HepG2 (cell line): Measurements from ENCODE around the gene CSNK1D. TPM values are rescaled to one million over a fixed set of nuclear protein-coding genes. Genes with fewer than 3 reads are reported as not detected.
A peak's percentile ranks its signal among the peaks of the same experiment; 100 is the strongest.

Experiments used
- DMTF1 ChIP-seq: sonication (generic); formaldehyde crosslinking; IDR thresholded peaks from 2 replicates; pipeline ENCODE4 v1.4.0; 2020; ENCODE audit warnings: mild to moderate bottlenecking, missing genetic modification reagents
- ELF1 ChIP-seq: sonication (generic); formaldehyde crosslinking; IDR thresholded peaks from 2 replicates; pipeline ENCODE4 v1.4.0; 2020; ENCODE audit warnings: missing genetic modification reagents
- ESRRA ChIP-seq: sonication (generic); formaldehyde crosslinking; IDR thresholded peaks from 2 replicates; pipeline ENCODE4 v1.5.1; 2020; ENCODE audit warnings: mild to moderate bottlenecking, low read depth, missing genetic modification reagents
- HNF1B ChIP-seq: sonication (generic); formaldehyde crosslinking; IDR thresholded peaks from 2 replicates; pipeline ENCODE4 v1.5.1; 2020; ENCODE audit warnings: mild to moderate bottlenecking, moderate library complexity, missing genetic modification reagents
- LBX2 ChIP-seq: sonication (generic); formaldehyde crosslinking; IDR thresholded peaks from 2 replicates; pipeline ENCODE4 v1.5.0; 2020; ENCODE audit warnings: missing genetic modification reagents, mild to moderate bottlenecking, borderline replicate concordance
- PAX8 ChIP-seq: sonication (generic); formaldehyde crosslinking; IDR thresholded peaks from 2 replicates; pipeline ENCODE4 v1.8.0; 2022; ENCODE audit warnings: mild to moderate bottlenecking, missing genetic modification reagents, borderline replicate concordance
- PBX2 ChIP-seq: IDR thresholded peaks from 2 replicates; pipeline ENCODE4 v1.6.1; 2016; ENCODE audit warnings: control low read depth
- RBAK ChIP-seq: sonication (generic); formaldehyde crosslinking; IDR thresholded peaks from 2 replicates; pipeline ENCODE4 v1.5.1; 2020; ENCODE audit warnings: mild to moderate bottlenecking, missing genetic modification reagents
- RORA ChIP-seq: sonication (generic); formaldehyde crosslinking; IDR thresholded peaks from 2 replicates; pipeline ENCODE4 v1.5.0; 2020; ENCODE audit warnings: mild to moderate bottlenecking, missing genetic modification reagents, moderate library complexity
- SRY ChIP-seq: sonication (generic); formaldehyde crosslinking; IDR thresholded peaks from 2 replicates; pipeline ENCODE4 v1.8.0; 2022; ENCODE audit warnings: mild to moderate bottlenecking, missing genetic modification reagents
- THRA ChIP-seq: sonication (generic); formaldehyde crosslinking; IDR thresholded peaks from 2 replicates; pipeline ENCODE4 v1.4.0; 2020; ENCODE audit warnings: missing genetic modification reagents, borderline replicate concordance
- THYN1 ChIP-seq: sonication (generic); formaldehyde crosslinking; IDR thresholded peaks from 2 replicates; pipeline ENCODE4 v1.8.1; 2023; ENCODE audit warnings: low read depth, mild to moderate bottlenecking, moderate library complexity, missing genetic modification reagents, borderline replicate concordance
- ZFY ChIP-seq: sonication (generic); formaldehyde crosslinking; IDR thresholded peaks from 2 replicates; pipeline ENCODE4 v1.4.0; 2020; ENCODE audit warnings: missing genetic modification reagents
- ZNF121 ChIP-seq: sonication (generic); formaldehyde crosslinking; IDR thresholded peaks from 2 replicates; pipeline ENCODE4 v1.5.0; 2020; ENCODE audit warnings: mild to moderate bottlenecking, missing genetic modification reagents
- ZNF20 ChIP-seq: sonication (generic); formaldehyde crosslinking; IDR thresholded peaks from 2 replicates; pipeline ENCODE4 v1.4.0; 2020; ENCODE audit warnings: mild to moderate bottlenecking, moderate library complexity, missing genetic modification reagents
- ZNF280B ChIP-seq: sonication (generic); formaldehyde crosslinking; IDR thresholded peaks from 2 replicates; pipeline ENCODE4 v1.5.0; 2020; ENCODE audit warnings: missing genetic modification reagents, mild to moderate bottlenecking, borderline replicate concordance
- ZNF382 ChIP-seq: sonication (generic); formaldehyde crosslinking; IDR thresholded peaks from 2 replicates; pipeline ENCODE4 v1.5.0; 2020; ENCODE audit warnings: missing genetic modification reagents, mild to moderate bottlenecking, borderline replicate concordance
- ZNF577 ChIP-seq: sonication (generic); formaldehyde crosslinking; IDR thresholded peaks from 2 replicates; pipeline ENCODE4 v1.4.0; 2020; ENCODE audit warnings: mild to moderate bottlenecking, low read depth, missing genetic modification reagents, borderline replicate concordance
- ZNF761 ChIP-seq: sonication (generic); formaldehyde crosslinking; conservative IDR thresholded peaks from 2 replicates; pipeline ENCODE4 v1.4.0; 2020; ENCODE audit warnings: mild to moderate bottlenecking, missing genetic modification reagents
- ZNF768 ChIP-seq: sonication (generic); formaldehyde crosslinking; IDR thresholded peaks from 2 replicates; pipeline ENCODE4 v1.4.0; 2020; ENCODE audit warnings: missing genetic modification reagents
- polyA plus RNA-seq, 8 experiments: library from polyadenylated mRNA; depleted of rRNA in 3 of 8; stranded (reverse) in 7 of 8; unstranded in 1 of 8; fragments of >200 nt; fragmentation: Illumina TruSeq in 4 of 8; extraction: Trizol in 4 of 8; gene quantifications; 2 replicates each; pipeline versions ENCODE4 v1.2.1 to v1.2.3, GENCODE V29; 2011 to 2016; ENCODE audit warnings: low read depth in 4 of 8, missing spikeins in 1 of 8, mixed read lengths in 1 of 8; ENCODE audit not compliant: insufficient read depth in 1 of 8
- total RNA-seq, 5 experiments: library from RNA; depleted of rRNA; stranded (reverse); fragments of >200 nt; fragmentation: Illumina TruSeq; extraction: Trizol; gene quantifications; 2 replicates each; pipeline ENCODE4 v1.2.3, GENCODE V29; 2016; ENCODE audit warnings: low read depth in 1 of 5

The CSNK1D gene
- total and polyA plus RNA-seq, 2 of the 13 experiments (the other 11 are each of a cell fraction or from before 2014, with no cell fraction given): 31.5 to 128 TPM

- TF ChIP-seq ZNF382 (CRISPR knock-in tag) (no peak), DMTF1 (no peak), SRY (CRISPR knock-in tag) (peak; percentile 75; the same call in 1 of the 2 replicates), ESRRA (CRISPR knock-in tag) (peak; percentile 64), LBX2 (CRISPR knock-in tag) (peak; percentile 23; the same call in 1 of the 2 replicates), ZNF577 (CRISPR knock-in tag) (no peak), THRA (CRISPR knock-in tag) (0 out of 2 replicates have a peak, but pooled peaks have one; percentile 6), HNF1B (0 out of 2 replicates have a peak, but pooled peaks have one; percentile 11), ZNF768 (CRISPR knock-in tag) (0 out of 2 replicates have a peak, but pooled peaks have one; percentile 36), RORA (CRISPR knock-in tag) (no peak), ZNF20 (CRISPR knock-in tag) (no peak), THYN1 (peak; percentile 83; the same call in 1 of the 2 replicates), ZNF280B (no peak), RBAK (CRISPR knock-in tag) (no peak), PBX2 (CRISPR knock-in tag) (no peak), ZNF121 (no peak), ELF1 (CRISPR knock-in tag) (peak; percentile 30; the same call in 1 of the 2 replicates), ZFY (CRISPR knock-in tag) (peak; percentile 25), PAX8 (CRISPR knock-in tag) (0 out of 2 replicates have a peak, but pooled peaks have one; percentile 38), ZNF761 (CRISPR knock-in tag) (no peak)
Observed at GRCh38 chr17:82242977-82243647, 30.4 kb downstream of the CSNK1D start (continued).
